Bronchial epithelial cell (primary cell): Measurements from ENCODE around the gene PCDHGA6. TPM values are rescaled to one million over a fixed set of nuclear protein-coding genes. Genes with fewer than 3 reads are reported as not detected.
"Not testable (repeated sequence)": the region's sequence is repeated elsewhere in the genome, so short reads cannot be mapped to it uniquely, and the experiment has no call there.

Source experiments
- DNase-seq: peaks from one replicate; pipeline ENCODE4 v3.0.0-alpha.2; 2010; ENCODE audit warnings: low read depth
- FAIRE-seq: peaks from 2 replicates; lab custom pipeline; 2011; peaks lifted over from hg19 to GRCh38; lab: Jason Lieb, UNC
- H3K27me3 ChIP-seq: 2 replicates; pipeline ENCODE4 v1.5.1; 2011; ENCODE audit warnings: low read length; ENCODE audit not compliant: control insufficient read depth, insufficient read depth
- H3K36me3 ChIP-seq: 2 replicates; pipeline ENCODE4 v1.5.1; 2011; ENCODE audit warnings: low read length; ENCODE audit not compliant: control insufficient read depth, insufficient read depth
- H3K4me3 ChIP-seq: 2 replicates; pipeline ENCODE4 v1.5.1; 2011; ENCODE audit warnings: mild to moderate bottlenecking, low read depth, low read length, control low read depth
- total RNA-seq: library from RNA; depleted of rRNA; stranded (reverse); fragments of >200 nt; gene quantifications from 2 replicates; pipeline ENCODE4 v1.2.1, GENCODE V29; 2014
- TF ChIP-seq, protein P1 (sequence below): IDR thresholded peaks from 2 replicates; pipeline ENCODE4 v1.5.1; 2011; ENCODE audit warnings: mild to moderate bottlenecking, moderate library complexity, low read length, control low read depth, inconsistent platforms; ENCODE audit not compliant: insufficient read depth, severe bottlenecking

Gene PCDHGA6
- total RNA-seq, 1 donor from 2014 or later, result under 0.01 TPM

- DNase-seq, result peak; percentile 63
- FAIRE-seq, H3K36me3 ChIP-seq, H3K27me3 ChIP-seq: not testable (repeated sequence)
- TF ChIP-seq, protein P1, sequence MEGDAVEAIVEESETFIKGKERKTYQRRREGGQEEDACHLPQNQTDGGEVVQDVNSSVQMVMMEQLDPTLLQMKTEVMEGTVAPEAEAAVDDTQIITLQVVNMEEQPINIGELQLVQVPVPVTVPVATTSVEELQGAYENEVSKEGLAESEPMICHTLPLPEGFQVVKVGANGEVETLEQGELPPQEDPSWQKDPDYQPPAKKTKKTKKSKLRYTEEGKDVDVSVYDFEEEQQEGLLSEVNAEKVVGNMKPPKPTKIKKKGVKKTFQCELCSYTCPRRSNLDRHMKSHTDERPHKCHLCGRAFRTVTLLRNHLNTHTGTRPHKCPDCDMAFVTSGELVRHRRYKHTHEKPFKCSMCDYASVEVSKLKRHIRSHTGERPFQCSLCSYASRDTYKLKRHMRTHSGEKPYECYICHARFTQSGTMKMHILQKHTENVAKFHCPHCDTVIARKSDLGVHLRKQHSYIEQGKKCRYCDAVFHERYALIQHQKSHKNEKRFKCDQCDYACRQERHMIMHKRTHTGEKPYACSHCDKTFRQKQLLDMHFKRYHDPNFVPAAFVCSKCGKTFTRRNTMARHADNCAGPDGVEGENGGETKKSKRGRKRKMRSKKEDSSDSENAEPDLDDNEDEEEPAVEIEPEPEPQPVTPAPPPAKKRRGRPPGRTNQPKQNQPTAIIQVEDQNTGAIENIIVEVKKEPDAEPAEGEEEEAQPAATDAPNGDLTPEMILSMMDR, result peak; percentile 73
- H3K4me3 ChIP-seq, result peak within 1 kb of the TSS; percentile 37
Measured at GRCh38 chr5:141417494-141418172, 43.9 kb downstream of the PCDHGA6 start, which contains the start of gene PCDHGB7. Gene PCDHGB7, plus strand, starts transcription at chr5:141417677. Its CDS starts 183 bp downstream, at chr5:141417860.

DNA sequence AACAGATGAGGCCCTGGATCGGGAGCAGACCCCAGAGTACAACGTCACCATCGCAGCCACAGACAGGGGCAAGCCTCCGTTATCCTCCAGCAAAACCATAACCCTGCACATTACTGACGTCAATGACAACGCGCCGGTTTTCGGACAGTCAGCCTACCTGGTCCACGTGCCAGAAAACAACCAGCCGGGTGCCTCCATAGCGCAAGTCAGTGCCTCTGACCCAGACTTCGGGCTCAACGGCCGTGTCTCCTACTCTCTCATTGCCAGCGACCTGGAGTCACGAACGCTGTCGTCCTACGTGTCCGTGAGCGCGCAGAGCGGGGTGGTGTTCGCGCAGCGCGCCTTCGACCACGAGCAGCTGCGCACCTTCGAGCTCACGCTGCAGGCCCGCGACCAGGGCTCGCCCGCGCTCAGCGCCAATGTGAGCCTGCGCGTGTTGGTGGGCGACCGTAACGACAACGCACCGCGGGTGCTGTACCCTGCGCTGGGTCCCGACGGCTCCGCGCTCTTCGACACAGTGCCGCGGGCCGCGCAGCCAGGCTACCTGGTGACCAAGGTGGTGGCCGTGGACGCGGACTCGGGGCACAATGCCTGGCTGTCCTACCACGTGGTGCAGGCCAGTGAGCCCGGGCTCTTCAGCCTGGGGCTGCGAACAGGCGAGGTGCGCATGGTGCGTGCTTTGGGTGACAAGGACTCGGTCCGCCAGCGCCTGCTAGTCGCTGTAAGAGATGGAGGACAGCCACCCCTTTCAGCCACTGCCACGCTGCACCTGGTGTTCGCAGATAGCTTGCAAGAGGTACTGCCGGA is 45.6 kb downstream of the PCDHGA6 start:
- FAIRE-seq (no peak), DNase-seq (no peak)
- H3K4me3 ChIP-seq, result no peak overlapping the region
- H3K27me3 ChIP-seq, result peaks cover 5% of the 10 kb centered on the region
- H3K36me3 ChIP-seq, result no peaks in the 10 kb centered on the region
- TF ChIP-seq, protein P1, result no peak

DNA sequence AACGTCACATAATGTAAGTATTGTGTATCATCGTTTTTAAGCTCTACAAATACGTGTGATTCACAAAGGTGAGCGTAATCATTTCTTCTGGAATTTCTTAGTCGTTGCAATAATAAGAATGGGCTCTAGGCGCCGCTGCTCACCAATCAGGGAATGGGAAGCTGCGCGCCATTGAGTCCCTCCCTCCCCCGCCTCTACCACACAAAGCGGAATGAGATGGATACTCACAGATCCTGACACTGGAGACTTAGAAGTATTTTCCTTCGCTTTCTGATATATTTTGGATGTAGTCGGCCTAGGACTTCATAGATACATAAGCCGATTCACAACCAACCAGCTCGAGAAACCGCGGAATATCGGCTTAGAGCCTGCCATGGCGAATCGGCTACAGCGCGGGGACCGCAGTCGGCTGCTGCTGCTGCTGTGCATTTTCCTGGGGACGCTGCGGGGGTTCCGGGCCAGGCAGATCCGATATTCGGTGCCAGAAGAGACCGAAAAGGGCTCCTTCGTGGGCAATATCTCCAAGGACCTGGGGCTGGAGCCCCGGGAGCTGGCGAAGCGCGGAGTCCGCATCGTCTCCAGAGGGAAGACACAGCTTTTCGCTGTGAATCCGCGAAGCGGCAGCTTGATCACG is 47.3 kb downstream of the PCDHGA6 start, which contains the start of gene PCDHGA11:
PCDHGA11 (plus strand) TSS at position 197 of the 634 bp plus-strand sequence; CDS start at position 374, 177 bp downstream.
- Histone ChIP-seq H3K36me3 (no peaks in the 10 kb centered on the region), H3K4me3 (peak within 1 kb of the TSS; percentile 40), H3K27me3 (peaks cover 5% of the 10 kb centered on the region)
- TF ChIP-seq, protein P1, result peak; percentile 51
- FAIRE-seq (no peak), DNase-seq (peak; percentile 59)

DNA sequence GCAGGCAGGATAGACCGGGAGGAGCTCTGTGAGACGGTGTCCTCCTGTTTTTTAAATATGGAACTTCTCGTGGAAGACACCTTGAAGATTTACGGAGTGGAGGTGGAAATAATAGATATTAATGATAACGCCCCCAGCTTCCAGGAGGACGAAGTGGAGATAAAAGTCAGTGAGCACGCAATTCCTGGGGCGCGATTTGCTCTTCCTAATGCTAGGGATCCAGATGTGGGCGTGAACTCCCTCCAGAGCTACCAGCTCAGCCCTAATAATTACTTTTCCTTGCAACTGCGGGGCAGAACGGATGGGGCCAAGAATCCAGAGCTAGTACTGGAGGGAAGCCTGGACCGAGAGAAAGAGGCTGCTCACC is 47.8 kb downstream of the PCDHGA6 start:
- DNase-seq, result peak; percentile 11
- Histone ChIP-seq H3K36me3 (no peaks in the 10 kb centered on the region), H3K4me3 (peak overlapping the region; percentile 40), H3K27me3 (peaks cover 5% of the 10 kb centered on the region)
- TF ChIP-seq, protein P1, result no peak
- no peak for FAIRE-seq

DNA sequence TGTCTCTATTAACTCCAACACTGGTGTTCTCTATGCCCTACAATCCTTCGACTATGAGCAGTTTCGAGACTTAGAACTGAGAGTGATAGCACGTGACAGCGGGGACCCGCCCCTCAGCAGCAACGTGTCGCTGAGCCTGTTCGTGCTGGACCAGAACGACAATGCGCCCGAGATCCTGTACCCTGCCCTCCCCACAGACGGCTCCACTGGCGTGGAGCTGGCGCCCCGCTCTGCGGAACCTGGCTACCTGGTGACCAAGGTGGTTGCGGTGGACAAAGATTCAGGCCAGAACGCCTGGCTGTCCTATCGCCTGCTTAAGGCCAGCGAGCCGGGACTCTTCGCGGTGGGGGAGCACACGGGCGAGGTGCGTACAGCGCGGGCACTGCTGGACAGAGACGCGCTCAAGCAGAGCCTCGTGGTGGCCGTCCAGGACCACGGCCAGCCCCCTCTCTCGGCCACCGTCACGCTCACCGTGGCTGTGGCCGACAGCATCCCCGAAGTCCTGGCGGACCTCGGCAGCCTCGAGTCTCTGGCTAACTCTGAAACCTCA is 49.1 kb downstream of the PCDHGA6 start:
- no peaks in the 10 kb centered on the region for H3K36me3 ChIP-seq
- TF ChIP-seq, protein P1, result no peak

More for the DNA sequence above, 49.1 kb downstream of the PCDHGA6 start:
- no peak overlapping the region for H3K4me3 ChIP-seq
- DNase-seq (no peak), FAIRE-seq (no peak)
- H3K27me3 ChIP-seq, result peaks cover 5% of the 10 kb centered on the region
